SK-N-SH (cell line): ENCODE data around the gene TXNRD1. TPM values are rescaled to one million over a fixed set of nuclear protein-coding genes. Genes with fewer than 3 reads are reported as not detected.

Experiments
- CTCF ChIA-PET: fragments of 300-600, 350-600 bp; formaldehyde crosslinking; extraction: SDS; loops from one replicate; lab custom pipeline; 2021; lab: Yijun Ruan, JAX
- POLR2A ChIA-PET: fragments of 350-600 bp; sonication (Branson Sonifier 250); formaldehyde crosslinking; extraction: SDS; loops from one replicate; lab custom pipeline; 2020; ENCODE audit warnings: antibody characterized with exemption, inconsistent platforms; lab: Yijun Ruan, JAX
- DNase-seq: peaks from one replicate; pipeline ENCODE4 v3.0.0; 2012
- H2AFZ ChIP-seq: fragments of 200-600 bp; sonication (generic); 2 replicates; pipeline ENCODE4 v1.8.1; 2016; ENCODE audit warnings: antibody characterized with exemption, mild to moderate bottlenecking, low read depth
- H3F3A ChIP-seq: fragments of 200-600 bp; sonication (generic); replicated peaks from 2 replicates; pipeline ENCODE3; 2016; ENCODE audit warnings: antibody characterized with exemption, mild to moderate bottlenecking; ENCODE audit not compliant: insufficient read depth
- H3K27ac ChIP-seq, 2 experiments: fragments of 200-500 bp in 1 of 2; fragments of 200-600 bp in 1 of 2; sonication (Bioruptor generic) in 1 of 2; sonication (generic), shearing (Covaris generic) in 1 of 2; 2 replicates each; pipeline versions ENCODE4 v1.5.1 to v1.6.1; 2014 to 2016; ENCODE audit warnings: low read depth in 2 of 2, inconsistent platforms in 1 of 2, low read length in 1 of 2, mild to moderate bottlenecking in 1 of 2, mixed read lengths in 1 of 2
- H3K27me3 ChIP-seq: fragments of 200-600 bp; sonication (generic), shearing (Covaris generic); 2 replicates; pipeline ENCODE4 v1.6.1; 2016; ENCODE audit warnings: mixed run types; ENCODE audit not compliant: insufficient read depth
- H3K36me3 ChIP-seq, 2 experiments: fragments of 200-500 bp in 1 of 2; fragments of 200-600 bp in 1 of 2; sonication (Bioruptor generic) in 1 of 2; sonication (generic) in 1 of 2; replicated peaks in 1 of 2; 2 replicates each; pipeline versions ENCODE3 to v1.5.1; 2014 to 2016; ENCODE audit warnings: low read length in 1 of 2, mild to moderate bottlenecking in 1 of 2; ENCODE audit not compliant: insufficient read depth in 2 of 2, control insufficient read depth in 1 of 2
- H3K4me1 ChIP-seq, 2 experiments: fragments of 200-500 bp in 1 of 2; fragments of 200-600 bp in 1 of 2; sonication (Bioruptor generic) in 1 of 2; sonication (generic), shearing (Covaris generic) in 1 of 2; 2 replicates each; pipeline versions ENCODE4 v1.5.1 to v1.6.1; 2014 to 2016; ENCODE audit warnings: low read depth in 1 of 2, low read length in 1 of 2, mixed run types in 1 of 2; ENCODE audit not compliant: insufficient read depth in 2 of 2, control insufficient read depth in 1 of 2
- H3K4me2 ChIP-seq: fragments of 200-600 bp; sonication (generic), shearing (Covaris generic); 2 replicates; pipeline ENCODE4 v1.6.1; 2017; ENCODE audit warnings: mixed run types
- H3K4me3 ChIP-seq, 2 experiments: fragments of 200-500 bp in 1 of 2; fragments of 200-600 bp in 1 of 2; sonication (Bioruptor generic) in 1 of 2; sonication (generic), shearing (Covaris generic) in 1 of 2; 2 replicates each; pipeline versions ENCODE4 v1.5.1 to v1.8.1; 2014 to 2016; ENCODE audit warnings: low read depth in 2 of 2, inconsistent platforms in 1 of 2, low read length in 1 of 2, mild to moderate bottlenecking in 1 of 2, mixed read lengths in 1 of 2, moderate library complexity in 1 of 2
- H3K79me2 ChIP-seq: fragments of 200-600 bp; sonication (generic); 2 replicates; pipeline ENCODE4 v1.8.1; 2017; ENCODE audit warnings: mild to moderate bottlenecking; ENCODE audit not compliant: insufficient read depth
- H3K9ac ChIP-seq: fragments of 200-600 bp; sonication (generic); 2 replicates; pipeline ENCODE4 v1.6.1; 2017; ENCODE audit warnings: mixed run types
- H3K9me2 ChIP-seq: fragments of 200-600 bp; sonication (generic); 2 replicates; pipeline ENCODE4 v1.6.1; 2017; ENCODE audit warnings: mixed run types
- H3K9me3 ChIP-seq: fragments of 200-600 bp; sonication (generic); 2 replicates; pipeline ENCODE4 v1.6.1; 2017; ENCODE audit warnings: mixed run types, mild to moderate bottlenecking, moderate library complexity
- H4K20me1 ChIP-seq: fragments of 200-600 bp; sonication (generic); 2 replicates; pipeline ENCODE4 v1.6.1; 2017; ENCODE audit warnings: mild to moderate bottlenecking, mixed run types; ENCODE audit not compliant: insufficient read depth
- CHD2 ChIP-seq: fragments of 150-350 bp; IDR thresholded peaks from 2 replicates; pipeline ENCODE4 v1.6.1; 2018; ENCODE audit warnings: low read length; ENCODE audit not compliant: partially characterized antibody
- ELF1 ChIP-seq: IDR thresholded peaks from 2 replicates; pipeline ENCODE4 v1.4.0; 2012
- EP300 ChIP-seq, 2 experiments: IDR thresholded peaks; 2 replicates each; pipeline versions ENCODE4 v1.4.0 to v1.6.1; 2012; ENCODE audit warnings: borderline replicate concordance in 1 of 2, low read depth in 1 of 2, low read length in 1 of 2
- EZH2phosphoT487 ChIP-seq: fragments of 200-600 bp; sonication (generic); IDR thresholded peaks from 2 replicates; pipeline ENCODE4 v1.6.1; 2017; ENCODE audit warnings: low read depth, mixed run types, mild to moderate bottlenecking, antibody characterized with exemption, moderate library complexity, borderline replicate concordance
- FOSL2 ChIP-seq: IDR thresholded peaks from 2 replicates; pipeline ENCODE4 v1.4.0; 2012; ENCODE audit warnings: low read depth, mild to moderate bottlenecking, moderate library complexity, borderline replicate concordance
- FOXM1 ChIP-seq: IDR thresholded peaks from 2 replicates; pipeline ENCODE4 v1.4.0; 2012; ENCODE audit warnings: low read depth, mild to moderate bottlenecking
- GABPA ChIP-seq: IDR thresholded peaks from 2 replicates; pipeline ENCODE4 v1.4.0; 2012; ENCODE audit warnings: low read depth, mild to moderate bottlenecking
- JUND ChIP-seq: IDR thresholded peaks from 2 replicates; pipeline ENCODE4 v1.4.0; 2012
- NRF1 ChIP-seq: IDR thresholded peaks from 2 replicates; pipeline ENCODE4 v1.6.1; 2012; ENCODE audit warnings: low read depth, mild to moderate bottlenecking, low read length
- POLR2AphosphoS5 ChIP-seq: IDR thresholded peaks from 2 replicates; pipeline ENCODE4 v1.6.1; 2012; ENCODE audit warnings: low read depth, low read length
- RAD21 ChIP-seq: IDR thresholded peaks from 2 replicates; pipeline ENCODE4 v1.6.1; 2012; ENCODE audit warnings: mild to moderate bottlenecking, low read length
- RXRA ChIP-seq: IDR thresholded peaks from 2 replicates; pipeline ENCODE4 v1.4.0; 2012; ENCODE audit warnings: low read depth, mild to moderate bottlenecking, borderline replicate concordance
- SIN3A ChIP-seq: IDR thresholded peaks from 2 replicates; pipeline ENCODE4 v1.6.1; 2012; ENCODE audit warnings: low read depth, mild to moderate bottlenecking, low read length, moderate library complexity, borderline replicate concordance
- SMC3 ChIP-seq: IDR thresholded peaks from 2 replicates; pipeline ENCODE4 v1.6.1; 2012; ENCODE audit warnings: low read depth, low read length, improper control_type of control experiment
- TCF12 ChIP-seq: IDR thresholded peaks from 2 replicates; pipeline ENCODE4 v1.4.0; 2012
- WGBS: methylation state at CpG from one replicate; pipeline ENCODE4 v1.1.6; 2017; ENCODE audit warnings: low lambda C conversion rate; 5-methylcytosine and 5-hydroxymethylcytosine counted together
- polyA plus RNA-seq, 3 experiments: library from polyadenylated mRNA; depleted of rRNA; stranded (reverse); fragments of >200 nt; gene quantifications; 2 replicates each; pipeline ENCODE4 v1.2.3, GENCODE V29; 2012
- TF ChIP-seq, protein P1 (sequence below): IDR thresholded peaks from 2 replicates; pipeline ENCODE4 v1.4.0; 2012; ENCODE audit warnings: low read depth, borderline replicate concordance
- TF ChIP-seq, protein P2 (sequence below): fragments of 150-350 bp; IDR thresholded peaks from 2 replicates; pipeline ENCODE4 v1.6.1; 2017; ENCODE audit warnings: antibody characterized with exemption, low read length, low read depth, borderline replicate concordance
- TF ChIP-seq, protein P3 (sequence below): IDR thresholded peaks from 2 replicates; pipeline ENCODE4 v1.4.0; 2012; ENCODE audit warnings: low read depth
- TF ChIP-seq, protein P4 (sequence below): IDR thresholded peaks from 2 replicates; pipeline ENCODE4 v1.6.1; 2012; ENCODE audit warnings: mild to moderate bottlenecking, low read depth, low read length, moderate library complexity
- TF ChIP-seq, protein P5 (sequence below): IDR thresholded peaks from 2 replicates; pipeline ENCODE4 v1.4.0; 2012; ENCODE audit warnings: low read depth, borderline replicate concordance
- TF ChIP-seq, protein P6 (sequence below): IDR thresholded peaks from 2 replicates; pipeline ENCODE4; 2012

Gene TXNRD1
- polyA plus RNA-seq, 1 of the 3 experiments (the other 2 are of a cell fraction), result 143 TPM

DNA sequence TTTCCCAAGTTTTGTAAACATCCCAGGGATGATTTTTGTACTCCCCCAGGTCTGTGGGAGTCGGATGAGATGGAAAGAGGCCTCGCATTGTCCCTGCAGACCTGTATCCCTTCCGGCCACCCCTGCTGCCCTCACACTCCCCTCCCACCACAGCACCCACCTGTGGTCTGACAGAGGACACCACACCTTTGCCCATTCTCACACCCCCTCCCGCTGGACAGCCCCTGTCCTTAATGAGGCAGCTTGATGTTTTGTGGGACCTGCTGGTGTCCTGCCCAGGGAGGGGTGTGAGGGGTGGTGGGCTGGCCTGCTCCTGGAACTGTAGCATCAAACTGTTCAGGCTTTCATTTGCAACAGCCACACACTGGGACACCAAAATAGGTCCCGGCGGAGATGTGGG is 159.2 kb downstream of the TXNRD1 start:
- no peaks in the 10 kb centered on the region for H3K9me3 ChIP-seq
- ChIA-PET POLR2A (no interaction called here), CTCF (interaction anchor here (0.6 kb wide), 1 partner anchor 48 kb away, joined by 3 read pairs; no protein-coding TSS in a partner anchor)
- H3K9me2 ChIP-seq, result no peaks in the 10 kb centered on the region
- H2AFZ ChIP-seq, result no peak overlapping the region
- H3K4me2 ChIP-seq, result no peak overlapping the region
- 0 out of 4 replicates have a peak, but pooled peaks cover 0 to 5% of the 10 kb centered on the region in 2 experiments for H3K4me1 ChIP-seq
- H3K27me3 ChIP-seq, result no peaks in the 10 kb centered on the region
- no peak overlapping the region for H3K9ac ChIP-seq
- no peak overlapping the region for H3K4me3 ChIP-seq
- no peak for TF ChIP-seq GABPA
- TF ChIP-seq FOXM1, result no peak
- TF ChIP-seq CHD2, result no peak
- no peak for TF ChIP-seq RAD21
- TF ChIP-seq SMC3, result no peak
- TF ChIP-seq, protein P1, sequence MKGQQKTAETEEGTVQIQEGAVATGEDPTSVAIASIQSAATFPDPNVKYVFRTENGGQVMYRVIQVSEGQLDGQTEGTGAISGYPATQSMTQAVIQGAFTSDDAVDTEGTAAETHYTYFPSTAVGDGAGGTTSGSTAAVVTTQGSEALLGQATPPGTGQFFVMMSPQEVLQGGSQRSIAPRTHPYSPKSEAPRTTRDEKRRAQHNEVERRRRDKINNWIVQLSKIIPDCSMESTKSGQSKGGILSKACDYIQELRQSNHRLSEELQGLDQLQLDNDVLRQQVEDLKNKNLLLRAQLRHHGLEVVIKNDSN, result no peak
- no peak for TF ChIP-seq RXRA
- no peak for TF ChIP-seq SIN3A
- no peak for TF ChIP-seq ELF1
- TF ChIP-seq, protein P2, sequence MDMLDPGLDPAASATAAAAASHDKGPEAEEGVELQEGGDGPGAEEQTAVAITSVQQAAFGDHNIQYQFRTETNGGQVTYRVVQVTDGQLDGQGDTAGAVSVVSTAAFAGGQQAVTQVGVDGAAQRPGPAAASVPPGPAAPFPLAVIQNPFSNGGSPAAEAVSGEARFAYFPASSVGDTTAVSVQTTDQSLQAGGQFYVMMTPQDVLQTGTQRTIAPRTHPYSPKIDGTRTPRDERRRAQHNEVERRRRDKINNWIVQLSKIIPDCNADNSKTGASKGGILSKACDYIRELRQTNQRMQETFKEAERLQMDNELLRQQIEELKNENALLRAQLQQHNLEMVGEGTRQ, result no peak
- no peaks in the 10 kb centered on the region for H3K79me2 ChIP-seq
- no peaks in the 10 kb centered on the region for H4K20me1 ChIP-seq
- no peak for DNase-seq
- no peaks in the 10 kb centered on the region for H3K36me3 ChIP-seq
- H3K27ac ChIP-seq, result no peak overlapping the region
- H3F3A ChIP-seq, result no peaks in the 10 kb centered on the region
- 69% methylated on average over 6 of the region's 6 CpGs for WGBS

DNA sequence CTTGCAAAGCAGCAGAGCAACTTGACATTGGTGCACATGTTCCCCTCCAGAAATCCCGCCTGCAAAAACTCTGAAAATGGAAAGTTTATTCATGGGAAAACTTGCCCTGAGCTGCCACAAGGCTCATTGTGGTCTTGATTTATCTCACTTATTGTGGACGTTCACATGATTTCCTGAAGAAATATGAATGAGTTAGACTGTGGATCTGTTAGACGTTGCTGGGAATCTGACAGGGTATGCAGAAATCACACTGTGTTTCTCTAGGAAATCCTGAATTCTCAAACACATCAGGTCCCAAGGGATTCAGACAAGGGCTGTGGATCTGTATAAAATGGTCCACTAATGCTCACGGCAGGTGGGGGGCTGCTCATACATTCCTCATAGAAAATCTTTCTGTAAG is 160.2 kb downstream of the TXNRD1 start:
- 72% methylated on average over 4 of the region's 4 CpGs for WGBS
- ChIA-PET CTCF (interaction anchor here (0.9 kb wide), 1 partner anchor 294 kb away, joined by 3 read pairs; no protein-coding TSS in a partner anchor), POLR2A (no interaction called here)
- Histone ChIP-seq H3K36me3 (no peaks in the 10 kb centered on the region), H3K9ac (no peak overlapping the region), H4K20me1 (no peaks in the 10 kb centered on the region), H2AFZ (no peak overlapping the region), H3K27ac (no peak overlapping the region), H3F3A (no peaks in the 10 kb centered on the region), H3K4me1 (0 out of 4 replicates have a peak, but pooled peaks cover 0 to 5% of the 10 kb centered on the region in 2 experiments), H3K27me3 (no peaks in the 10 kb centered on the region), H3K9me2 (no peaks in the 10 kb centered on the region), H3K9me3 (no peaks in the 10 kb centered on the region), H3K79me2 (no peaks in the 10 kb centered on the region), H3K4me2 (no peak overlapping the region), H3K4me3 (no peak overlapping the region)
- DNase-seq, result no peak
- no peak for TF ChIP-seq NRF1
- TF ChIP-seq, protein P3, sequence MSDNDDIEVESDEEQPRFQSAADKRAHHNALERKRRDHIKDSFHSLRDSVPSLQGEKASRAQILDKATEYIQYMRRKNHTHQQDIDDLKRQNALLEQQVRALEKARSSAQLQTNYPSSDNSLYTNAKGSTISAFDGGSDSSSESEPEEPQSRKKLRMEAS, result no peak
- TF ChIP-seq SIN3A, result no peak
- TF ChIP-seq, protein P4, sequence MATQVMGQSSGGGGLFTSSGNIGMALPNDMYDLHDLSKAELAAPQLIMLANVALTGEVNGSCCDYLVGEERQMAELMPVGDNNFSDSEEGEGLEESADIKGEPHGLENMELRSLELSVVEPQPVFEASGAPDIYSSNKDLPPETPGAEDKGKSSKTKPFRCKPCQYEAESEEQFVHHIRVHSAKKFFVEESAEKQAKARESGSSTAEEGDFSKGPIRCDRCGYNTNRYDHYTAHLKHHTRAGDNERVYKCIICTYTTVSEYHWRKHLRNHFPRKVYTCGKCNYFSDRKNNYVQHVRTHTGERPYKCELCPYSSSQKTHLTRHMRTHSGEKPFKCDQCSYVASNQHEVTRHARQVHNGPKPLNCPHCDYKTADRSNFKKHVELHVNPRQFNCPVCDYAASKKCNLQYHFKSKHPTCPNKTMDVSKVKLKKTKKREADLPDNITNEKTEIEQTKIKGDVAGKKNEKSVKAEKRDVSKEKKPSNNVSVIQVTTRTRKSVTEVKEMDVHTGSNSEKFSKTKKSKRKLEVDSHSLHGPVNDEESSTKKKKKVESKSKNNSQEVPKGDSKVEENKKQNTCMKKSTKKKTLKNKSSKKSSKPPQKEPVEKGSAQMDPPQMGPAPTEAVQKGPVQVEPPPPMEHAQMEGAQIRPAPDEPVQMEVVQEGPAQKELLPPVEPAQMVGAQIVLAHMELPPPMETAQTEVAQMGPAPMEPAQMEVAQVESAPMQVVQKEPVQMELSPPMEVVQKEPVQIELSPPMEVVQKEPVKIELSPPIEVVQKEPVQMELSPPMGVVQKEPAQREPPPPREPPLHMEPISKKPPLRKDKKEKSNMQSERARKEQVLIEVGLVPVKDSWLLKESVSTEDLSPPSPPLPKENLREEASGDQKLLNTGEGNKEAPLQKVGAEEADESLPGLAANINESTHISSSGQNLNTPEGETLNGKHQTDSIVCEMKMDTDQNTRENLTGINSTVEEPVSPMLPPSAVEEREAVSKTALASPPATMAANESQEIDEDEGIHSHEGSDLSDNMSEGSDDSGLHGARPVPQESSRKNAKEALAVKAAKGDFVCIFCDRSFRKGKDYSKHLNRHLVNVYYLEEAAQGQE, result no peak
- no peak for TF ChIP-seq JUND
- TF ChIP-seq, protein P5, sequence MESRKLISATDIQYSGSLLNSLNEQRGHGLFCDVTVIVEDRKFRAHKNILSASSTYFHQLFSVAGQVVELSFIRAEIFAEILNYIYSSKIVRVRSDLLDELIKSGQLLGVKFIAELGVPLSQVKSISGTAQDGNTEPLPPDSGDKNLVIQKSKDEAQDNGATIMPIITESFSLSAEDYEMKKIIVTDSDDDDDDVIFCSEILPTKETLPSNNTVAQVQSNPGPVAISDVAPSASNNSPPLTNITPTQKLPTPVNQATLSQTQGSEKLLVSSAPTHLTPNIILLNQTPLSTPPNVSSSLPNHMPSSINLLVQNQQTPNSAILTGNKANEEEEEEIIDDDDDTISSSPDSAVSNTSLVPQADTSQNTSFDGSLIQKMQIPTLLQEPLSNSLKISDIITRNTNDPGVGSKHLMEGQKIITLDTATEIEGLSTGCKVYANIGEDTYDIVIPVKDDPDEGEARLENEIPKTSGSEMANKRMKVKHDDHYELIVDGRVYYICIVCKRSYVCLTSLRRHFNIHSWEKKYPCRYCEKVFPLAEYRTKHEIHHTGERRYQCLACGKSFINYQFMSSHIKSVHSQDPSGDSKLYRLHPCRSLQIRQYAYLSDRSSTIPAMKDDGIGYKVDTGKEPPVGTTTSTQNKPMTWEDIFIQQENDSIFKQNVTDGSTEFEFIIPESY, result no peak
- no peak for TF ChIP-seq TCF12
- no peak for TF ChIP-seq RAD21
- no peak for TF ChIP-seq EZH2phosphoT487
- TF ChIP-seq, protein P6, sequence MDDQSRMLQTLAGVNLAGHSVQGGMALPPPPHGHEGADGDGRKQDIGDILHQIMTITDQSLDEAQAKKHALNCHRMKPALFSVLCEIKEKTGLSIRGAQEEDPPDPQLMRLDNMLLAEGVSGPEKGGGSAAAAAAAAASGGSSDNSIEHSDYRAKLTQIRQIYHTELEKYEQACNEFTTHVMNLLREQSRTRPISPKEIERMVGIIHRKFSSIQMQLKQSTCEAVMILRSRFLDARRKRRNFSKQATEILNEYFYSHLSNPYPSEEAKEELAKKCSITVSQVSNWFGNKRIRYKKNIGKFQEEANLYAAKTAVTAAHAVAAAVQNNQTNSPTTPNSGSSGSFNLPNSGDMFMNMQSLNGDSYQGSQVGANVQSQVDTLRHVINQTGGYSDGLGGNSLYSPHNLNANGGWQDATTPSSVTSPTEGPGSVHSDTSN, result no peak
- no peak for TF ChIP-seq ELF1
- TF ChIP-seq FOSL2, result no peak
- no peak for TF ChIP-seq POLR2AphosphoS5
- no peak for TF ChIP-seq EP300 (IDR thresholded peaks at IDR 0.05; ENCODE audit: borderline replicate concordance in 1 of 2, low read depth in 1 of 2, low read length in 1 of 2)
